Colon (tissue), 2 donors: ENCODE measurements around the gene ACTR6.
A peak's percentile ranks its signal among the peaks of the same experiment; 100 is the strongest.
"Not testable (repeated sequence)": the region's sequence is repeated elsewhere in the genome, so short reads cannot be mapped to it uniquely, and the experiment has no call there.

Experiments used
- FAIRE-seq: peaks from 2 replicates; lab custom pipeline; 2012; peaks lifted over from hg19 to GRCh38; lab: Jason Lieb, UNC
- donor health status: control.
- donor health status: control.

Gene ACTR6

DNA sequence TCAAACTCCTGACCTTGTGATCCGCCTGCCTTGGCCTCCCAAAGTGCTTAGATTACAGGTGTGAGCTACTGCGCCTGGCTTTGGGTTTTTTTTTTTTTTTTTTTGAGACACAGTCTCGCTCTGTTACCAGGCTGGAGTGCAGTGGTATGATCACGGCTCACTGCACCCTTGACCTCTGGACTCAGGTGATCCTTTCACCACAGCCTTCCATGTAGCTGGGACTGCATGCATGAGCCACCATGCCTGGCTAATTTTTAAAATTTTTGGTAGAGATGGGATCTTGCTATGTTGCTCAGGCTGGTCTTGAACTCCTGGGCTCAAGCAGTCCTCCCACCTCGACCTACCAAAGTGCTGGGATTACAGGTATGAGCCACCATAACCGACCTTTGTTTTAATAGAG lies 21.6 kb downstream of the ACTR6 start:
- FAIRE-seq, result not testable (repeated sequence)

- FAIRE-seq, result no peak
Observed at GRCh38 chr12:100225491-100225890, 24.9 kb downstream of the ACTR6 start.

GRCh38 chr12:100229036-100229635 lies 28.5 kb downstream of the ACTR6 start:
- FAIRE-seq, result no peak

DNA sequence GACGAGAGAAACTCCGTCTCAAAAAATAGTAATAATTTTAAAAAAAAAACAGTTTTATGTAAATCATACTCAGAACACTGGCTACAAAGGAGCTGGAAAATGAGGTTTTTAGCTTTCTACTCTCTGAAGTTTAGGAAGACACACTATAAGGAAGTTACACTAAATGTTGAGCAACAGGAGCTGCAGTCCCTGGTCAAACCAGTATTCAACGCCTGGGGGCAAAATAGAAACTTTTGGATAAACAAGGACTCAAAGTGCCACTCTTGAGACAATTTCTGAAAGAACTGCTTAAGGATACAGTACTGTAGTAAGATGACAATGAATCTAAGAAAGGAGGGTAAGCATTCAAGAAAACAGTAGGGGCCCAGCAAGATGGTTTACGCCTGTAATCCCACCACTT lies 29.3 kb downstream of the ACTR6 start:
- no peak for FAIRE-seq

DNA sequence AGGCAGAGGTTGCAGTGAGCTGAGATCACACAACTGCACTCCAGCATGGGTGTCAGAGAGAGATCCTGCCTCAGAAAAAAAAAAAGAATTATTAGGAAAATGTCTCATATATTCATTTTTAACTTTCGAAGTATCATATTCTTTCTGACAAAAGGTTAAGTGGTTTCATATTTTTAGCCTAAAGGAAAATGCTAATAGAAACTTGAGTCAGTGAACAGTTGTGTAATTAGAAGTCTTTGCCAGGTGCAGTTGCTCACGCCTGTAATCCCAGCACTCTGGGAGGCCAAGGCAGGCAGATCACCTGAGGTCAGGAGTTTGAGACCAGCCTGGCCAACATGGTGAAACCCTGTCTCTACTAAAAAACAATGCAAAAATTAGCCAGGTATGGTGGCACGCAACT lies 31.3 kb downstream of the ACTR6 start:
- FAIRE-seq, result not testable (repeated sequence)

DNA sequence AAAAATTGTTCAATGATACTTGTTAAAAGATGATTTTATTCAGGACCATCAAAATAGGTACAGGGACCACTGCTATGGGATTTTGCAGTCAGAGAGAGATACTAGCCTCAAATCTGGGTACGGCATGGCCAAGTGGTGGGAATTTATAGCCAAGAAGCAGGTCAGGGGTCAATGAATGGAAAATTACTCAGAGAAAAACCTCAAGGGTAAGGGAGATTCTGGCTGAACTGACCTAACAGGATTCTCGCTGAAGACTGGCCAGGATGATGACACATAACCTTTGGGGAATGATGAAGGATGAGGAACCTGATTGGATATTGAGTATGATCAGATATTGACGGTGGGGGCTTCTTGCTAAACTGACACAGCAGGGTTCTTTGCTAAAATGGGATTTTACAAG lies 33.6 kb downstream of the ACTR6 start:
- no peak for FAIRE-seq

- FAIRE-seq, result no peak
Observed at GRCh38 chr12:100234591-100235304, 34.1 kb downstream of the ACTR6 start.

GRCh38 chr12:100238801-100239200 lies 38.2 kb downstream of the ACTR6 start:
- no peak for FAIRE-seq

- FAIRE-seq, result no peak
Observed at GRCh38 chr12:100239589-100239988, 39.0 kb downstream of the ACTR6 start.

DNA sequence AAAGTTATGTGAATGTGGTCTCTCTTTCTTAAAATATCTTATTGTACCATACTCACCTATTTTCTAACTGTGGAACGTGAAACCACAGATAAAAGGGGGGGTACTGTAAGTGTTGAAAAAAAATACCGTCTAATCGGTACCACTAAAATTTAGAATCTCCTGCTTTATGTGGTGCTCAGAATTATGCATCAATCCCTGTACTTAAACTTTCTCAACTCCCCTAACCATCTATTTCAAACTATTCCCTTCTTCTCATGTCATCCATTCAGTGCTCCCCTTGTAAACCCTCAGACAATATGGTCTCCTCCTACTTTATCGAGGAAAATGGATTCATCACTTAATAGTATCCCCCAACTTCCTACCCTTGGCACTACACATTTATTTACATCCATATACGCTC lies 42.5 kb downstream of the ACTR6 start:
- no peak for FAIRE-seq

DNA sequence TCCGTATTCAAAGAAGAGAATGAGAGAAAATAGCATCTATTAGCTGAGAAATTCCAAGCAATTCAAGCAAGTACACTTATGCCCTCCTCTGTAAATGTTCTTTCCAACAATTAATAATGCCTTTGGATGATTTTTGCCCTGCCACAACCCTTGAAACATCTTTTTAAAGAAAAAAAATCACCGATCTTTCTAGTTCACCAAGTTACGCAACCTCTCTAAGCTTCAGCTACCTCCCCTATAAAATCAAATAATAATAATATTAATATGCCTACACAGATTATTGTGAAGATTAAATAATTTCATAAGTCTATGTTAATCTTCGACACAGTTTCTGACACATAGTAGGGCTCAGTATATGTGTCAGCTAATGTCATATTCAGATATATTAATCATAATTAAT lies 47.1 kb downstream of the ACTR6 start:
- no peak for FAIRE-seq

DNA sequence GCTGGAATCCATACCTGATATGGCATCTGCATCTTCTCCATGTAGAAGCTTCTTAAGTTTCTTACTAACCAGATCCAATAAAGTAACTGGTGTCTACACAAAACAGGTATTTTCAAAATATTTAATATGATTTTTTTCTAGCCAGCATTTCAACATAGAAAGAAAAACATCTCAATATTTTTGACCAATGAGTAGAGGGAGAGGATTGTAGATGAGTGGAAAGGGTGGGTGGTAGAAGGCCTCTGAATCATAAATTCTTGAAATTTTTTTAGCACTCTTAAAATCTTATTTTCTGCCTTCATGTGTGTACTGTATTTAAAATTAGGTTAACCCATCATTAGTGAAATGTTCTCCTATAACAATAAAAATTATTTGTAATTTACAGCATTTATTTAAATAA lies 48.3 kb downstream of the ACTR6 start:
- FAIRE-seq, result no peak

DNA sequence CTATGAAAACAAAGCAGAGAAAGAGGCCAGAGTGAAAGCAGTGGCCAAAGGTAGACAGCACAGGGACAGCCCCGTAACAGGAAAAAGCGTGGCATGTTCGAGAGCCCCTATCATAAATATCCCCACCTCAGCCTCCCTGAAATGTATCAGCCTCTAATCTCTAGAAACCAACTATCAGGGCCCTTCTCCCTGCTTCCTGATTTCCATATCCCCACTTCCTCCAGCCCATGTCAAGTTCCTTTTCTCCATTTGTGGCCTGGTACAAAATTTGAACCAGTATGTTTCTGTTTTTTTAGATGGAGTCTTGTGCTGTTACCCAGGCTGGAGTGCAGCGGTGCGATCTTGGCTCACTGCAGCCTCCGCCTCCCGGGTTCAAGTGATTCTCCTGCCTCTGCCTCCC lies 49.3 kb downstream of the ACTR6 start:
- no peak for FAIRE-seq

GRCh38 chr12:100251917-100252316 lies 51.3 kb downstream of the ACTR6 start:
- no peak for FAIRE-seq

- FAIRE-seq, result no peak
Observed at GRCh38 chr12:100253437-100253836, 52.8 kb downstream of the ACTR6 start.

DNA sequence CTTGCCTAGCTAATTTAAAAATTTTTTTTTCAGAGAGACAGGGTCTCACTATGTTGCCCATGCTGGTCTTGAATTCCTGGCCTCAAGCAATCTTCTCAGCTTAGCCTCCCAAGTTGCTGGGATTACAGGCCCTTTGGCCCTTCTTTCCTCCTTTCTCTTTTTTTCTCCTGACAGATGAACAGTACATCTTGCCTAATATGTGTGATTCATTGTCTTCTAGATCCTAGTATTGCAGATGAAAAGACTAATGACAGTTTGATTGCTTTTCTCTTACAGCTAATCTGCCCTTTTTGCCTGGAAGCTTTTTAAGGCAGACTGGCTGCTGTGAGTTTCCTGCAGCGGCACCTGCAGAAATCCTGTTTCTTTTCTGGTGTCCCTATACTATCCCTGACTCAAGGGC lies 54.3 kb downstream of the ACTR6 start:
- no peak for FAIRE-seq

DNA sequence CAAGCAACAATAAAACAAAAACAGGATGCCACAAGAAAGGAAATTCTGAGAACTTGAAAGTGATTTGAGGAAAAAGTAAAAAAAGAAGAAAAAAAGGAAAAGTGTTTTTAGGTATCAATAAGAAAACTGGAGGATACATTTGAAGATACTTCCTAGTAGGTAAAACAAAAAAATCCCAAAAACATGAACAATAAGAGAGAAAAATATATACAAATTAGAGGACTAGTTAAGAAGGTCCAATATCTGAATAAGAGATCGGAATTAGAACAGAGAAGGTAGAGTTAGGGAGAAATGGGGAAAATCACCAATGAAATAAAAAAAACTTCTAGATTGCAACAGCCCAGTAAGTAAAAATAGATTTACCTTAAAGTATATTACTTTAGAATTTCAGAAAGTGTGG lies 57.5 kb downstream of the ACTR6 start:
- no peak for FAIRE-seq

DNA sequence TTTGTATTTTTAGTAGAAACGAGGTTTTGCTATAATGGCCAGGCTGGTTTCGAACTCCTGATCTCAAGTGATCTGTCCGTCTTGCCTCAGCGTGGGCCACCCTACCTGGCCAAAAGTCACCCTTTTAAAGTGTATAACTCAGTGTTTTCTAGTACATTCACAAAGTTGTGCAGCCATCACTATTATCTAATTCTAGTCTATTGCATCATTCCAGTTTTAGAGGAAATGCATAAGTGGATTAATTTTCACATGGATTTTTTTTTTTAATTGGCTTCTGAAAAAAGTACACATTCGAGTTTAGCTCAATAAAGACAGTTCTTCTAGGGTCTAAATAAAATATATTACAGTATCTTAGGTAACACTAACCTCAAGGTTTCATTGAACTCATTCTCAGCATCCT lies 62.5 kb downstream of the ACTR6 start:
- no peak for FAIRE-seq

DNA sequence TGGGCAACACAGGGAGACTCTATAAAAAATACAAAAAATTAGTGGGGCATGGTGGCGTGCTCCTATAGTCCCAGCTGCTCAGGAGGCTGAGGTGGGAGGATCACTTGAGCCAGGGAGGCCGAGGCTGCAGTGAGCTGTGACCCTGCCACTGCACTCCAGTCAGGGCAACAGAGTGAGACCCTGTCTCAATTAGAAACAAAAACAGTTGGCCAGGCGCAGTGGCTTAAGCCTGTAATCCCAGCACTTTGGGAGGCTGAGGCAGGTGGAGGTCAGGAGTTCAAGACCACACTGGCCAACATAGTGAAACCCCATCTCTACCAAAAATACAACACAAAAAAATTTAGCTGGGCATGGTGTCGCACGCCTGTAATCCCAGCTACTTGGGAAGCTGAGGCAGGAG lies 64.5 kb downstream of the ACTR6 start:
- not testable (repeated sequence) for FAIRE-seq

- FAIRE-seq, result no peak
Observed at GRCh38 chr12:100265732-100266584, 65.3 kb downstream of the ACTR6 start.

- no peak for FAIRE-seq
Observed at GRCh38 chr12:100266585-100266834, 65.9 kb downstream of the ACTR6 start.

DNA sequence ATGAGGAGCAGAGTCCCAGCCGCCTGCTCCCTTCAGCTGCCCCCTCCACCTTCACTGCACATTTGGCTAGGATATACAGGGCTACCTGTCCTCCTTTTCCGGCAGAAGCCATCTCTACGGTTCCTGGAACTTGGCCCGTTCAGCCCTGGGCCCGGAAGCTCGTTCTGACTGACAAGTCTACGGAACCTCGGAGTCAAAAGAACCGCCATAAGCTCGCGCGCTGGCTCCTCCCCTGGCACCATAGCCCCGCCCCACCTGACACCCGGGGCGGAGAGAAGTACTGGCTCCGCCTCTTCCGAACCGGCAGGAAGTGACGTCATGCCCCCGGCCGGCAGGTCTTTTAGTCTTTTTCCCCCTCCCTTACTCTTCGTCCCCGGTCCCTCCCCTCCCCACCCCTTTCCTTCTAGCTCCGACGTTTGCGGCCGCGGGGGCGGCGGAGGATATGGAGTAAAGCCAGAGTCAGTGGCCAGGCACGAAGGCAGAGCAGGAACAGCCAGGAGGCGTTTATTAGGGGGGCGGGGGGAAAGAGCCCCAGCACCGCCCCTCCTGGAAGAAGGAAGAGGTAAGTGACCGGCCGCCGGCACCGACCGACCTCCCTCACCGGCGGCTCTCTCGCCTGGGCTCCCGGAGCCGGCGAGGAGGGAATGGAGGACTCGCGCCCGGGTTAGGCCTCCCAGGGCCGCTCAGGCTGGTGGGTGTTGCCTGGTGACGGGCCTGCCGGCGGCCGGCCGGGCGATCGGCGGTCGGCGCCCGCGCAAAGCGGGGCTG lies 66.4 kb downstream of the ACTR6 start, which contains the start of the genes DEPDC4 and SCYL2:
Gene DEPDC4 (minus strand): TSS at position 245 of the 768 bp plus-strand sequence. CDS start 3 bp downstream, at position 242.
Gene SCYL2 (plus strand): TSS at position 343 of the 768 bp plus-strand sequence. CDS start 15,794 bp downstream, outside the sequence.
- FAIRE-seq, result peak; percentile 28
